ENCODE measurements around the gene SPOCK1.

Gene SPOCK1

DNA sequence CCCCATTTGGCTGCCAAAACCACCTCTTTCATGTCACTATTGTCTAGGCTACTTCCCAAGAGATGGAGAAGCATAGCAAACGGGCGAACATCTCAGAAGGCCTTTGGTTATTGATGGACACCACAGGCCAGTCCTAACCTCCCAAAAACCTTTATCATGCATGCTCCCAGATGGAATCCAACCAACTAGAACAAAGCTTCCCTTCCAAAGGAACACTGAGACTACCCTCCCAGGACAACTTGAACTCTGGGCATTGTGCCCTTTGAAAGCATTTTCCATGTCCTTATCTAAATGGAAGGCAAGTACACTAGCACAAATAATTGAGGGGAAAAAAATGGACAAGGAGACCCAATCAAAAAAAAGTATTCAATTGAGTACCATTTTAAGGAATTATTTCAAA lies 65.6 kb downstream of the SPOCK1 start:
- TF ChIP-seq, protein P1, sequence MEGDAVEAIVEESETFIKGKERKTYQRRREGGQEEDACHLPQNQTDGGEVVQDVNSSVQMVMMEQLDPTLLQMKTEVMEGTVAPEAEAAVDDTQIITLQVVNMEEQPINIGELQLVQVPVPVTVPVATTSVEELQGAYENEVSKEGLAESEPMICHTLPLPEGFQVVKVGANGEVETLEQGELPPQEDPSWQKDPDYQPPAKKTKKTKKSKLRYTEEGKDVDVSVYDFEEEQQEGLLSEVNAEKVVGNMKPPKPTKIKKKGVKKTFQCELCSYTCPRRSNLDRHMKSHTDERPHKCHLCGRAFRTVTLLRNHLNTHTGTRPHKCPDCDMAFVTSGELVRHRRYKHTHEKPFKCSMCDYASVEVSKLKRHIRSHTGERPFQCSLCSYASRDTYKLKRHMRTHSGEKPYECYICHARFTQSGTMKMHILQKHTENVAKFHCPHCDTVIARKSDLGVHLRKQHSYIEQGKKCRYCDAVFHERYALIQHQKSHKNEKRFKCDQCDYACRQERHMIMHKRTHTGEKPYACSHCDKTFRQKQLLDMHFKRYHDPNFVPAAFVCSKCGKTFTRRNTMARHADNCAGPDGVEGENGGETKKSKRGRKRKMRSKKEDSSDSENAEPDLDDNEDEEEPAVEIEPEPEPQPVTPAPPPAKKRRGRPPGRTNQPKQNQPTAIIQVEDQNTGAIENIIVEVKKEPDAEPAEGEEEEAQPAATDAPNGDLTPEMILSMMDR (IDR thresholded peaks at IDR 0.05): no peak
- Histone ChIP-seq H3K9me3 (no peaks in the 10 kb centered on the region), H3K4me3 (ENCODE audit: low read depth in 1 of 2, low read length in 1 of 2) (no peak overlapping the region), H3K4me1 (ENCODE audit: control insufficient read depth in 1 of 2, insufficient read depth in 1 of 2, low read depth in 1 of 2, low read length in 1 of 2) (no peaks in the 10 kb centered on the region), H3K36me3 (no peaks in the 10 kb centered on the region), H3K27ac (no peak overlapping the region), H3K27me3 (peaks cover 4% of the 10 kb centered on the region)

DNA sequence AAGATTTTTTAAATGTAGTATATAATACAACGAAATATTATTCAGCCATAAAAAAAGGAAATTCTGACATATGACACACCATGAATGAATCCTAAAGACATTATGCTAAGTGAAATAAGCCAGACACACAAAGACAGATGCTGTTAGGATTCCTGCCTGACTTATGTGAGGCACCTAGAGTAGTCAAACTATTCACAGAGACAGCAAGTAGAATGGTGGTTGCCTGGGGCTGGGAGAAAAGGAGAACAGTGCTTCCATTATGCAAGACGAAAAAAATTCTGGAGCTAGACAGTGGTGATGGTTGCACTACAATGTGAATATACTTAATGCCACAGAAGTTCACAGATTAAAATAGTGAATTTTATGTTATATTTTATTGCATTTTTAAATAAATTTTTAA lies 66.8 kb downstream of the SPOCK1 start:
- H3K9me3 ChIP-seq: no peaks in the 10 kb centered on the region
- TF ChIP-seq, protein P1 (IDR thresholded peaks at IDR 0.05): no peak
- peaks cover 4% of the 10 kb centered on the region for H3K27me3 ChIP-seq

DNA sequence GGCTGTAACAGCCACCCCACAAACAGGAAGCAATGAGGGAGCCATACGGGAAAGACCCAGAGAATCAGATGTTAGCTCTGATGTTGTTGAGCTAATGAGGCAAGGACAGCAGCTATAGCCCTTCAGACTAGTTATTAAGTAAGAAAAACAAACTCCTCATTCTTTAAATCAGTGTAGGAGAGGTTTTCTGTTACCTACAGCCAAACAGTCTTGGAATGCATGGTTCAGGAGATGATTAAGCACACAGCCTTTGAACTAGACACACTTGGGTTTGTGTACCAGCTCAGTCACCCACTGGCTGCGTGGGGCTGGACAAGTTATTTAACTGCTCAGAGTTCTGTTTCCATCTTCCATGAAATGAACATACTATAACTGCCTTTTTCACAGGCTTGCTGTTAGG lies 68.1 kb downstream of the SPOCK1 start:
- H3K36me3 ChIP-seq: no peaks in the 10 kb centered on the region
- TF ChIP-seq, protein P1 (IDR thresholded peaks at IDR 0.05): no peak
- no peak overlapping the region for H3K27ac ChIP-seq
- H3K27me3 ChIP-seq: no peaks in the 10 kb centered on the region
- H3K4me1 ChIP-seq (ENCODE audit: control insufficient read depth in 1 of 2, insufficient read depth in 1 of 2, low read depth in 1 of 2, low read length in 1 of 2): no peaks in the 10 kb centered on the region
- no peak overlapping the region for H3K4me3 ChIP-seq (ENCODE audit: low read depth in 1 of 2, low read length in 1 of 2)
- H3K9me3 ChIP-seq: no peaks in the 10 kb centered on the region

More for the DNA sequence above, 66.8 kb downstream of the SPOCK1 start:
- Histone ChIP-seq H3K4me1 (ENCODE audit: control insufficient read depth in 1 of 2, insufficient read depth in 1 of 2, low read depth in 1 of 2, low read length in 1 of 2) (no peaks in the 10 kb centered on the region), H3K27ac (no peak overlapping the region), H3K36me3 (no peaks in the 10 kb centered on the region), H3K4me3 (ENCODE audit: low read depth in 1 of 2, low read length in 1 of 2) (no peak overlapping the region)

- Histone ChIP-seq H3K36me3 (no peaks in the 10 kb centered on the region), H3K27me3 (no peaks in the 10 kb centered on the region), H3K4me3 (ENCODE audit: low read depth in 1 of 2, low read length in 1 of 2) (no peak overlapping the region), H3K27ac (no peak overlapping the region), H3K9me3 (no peaks in the 10 kb centered on the region), H3K4me1 (ENCODE audit: control insufficient read depth in 1 of 2, insufficient read depth in 1 of 2, low read depth in 1 of 2, low read length in 1 of 2) (no peaks in the 10 kb centered on the region)
- TF ChIP-seq, protein P1 (IDR thresholded peaks at IDR 0.05): no peak
Observed at GRCh38 chr5:137415231-137415681, 83.9 kb downstream of the SPOCK1 start.

GRCh38 chr5:137414112-137414755 lies 84.9 kb downstream of the SPOCK1 start:
- Histone ChIP-seq H3K27me3 (no peaks in the 10 kb centered on the region), H3K27ac (no peak overlapping the region)
- TF ChIP-seq, protein P1 (IDR thresholded peaks at IDR 0.05): no peak

More at GRCh38 chr5:137414112-137414755, 84.9 kb downstream of the SPOCK1 start:
- Histone ChIP-seq H3K36me3 (no peaks in the 10 kb centered on the region), H3K9me3 (no peaks in the 10 kb centered on the region), H3K4me3 (ENCODE audit: low read depth in 1 of 2, low read length in 1 of 2) (no peak overlapping the region), H3K4me1 (ENCODE audit: control insufficient read depth in 1 of 2, insufficient read depth in 1 of 2, low read depth in 1 of 2, low read length in 1 of 2) (no peaks in the 10 kb centered on the region)
